Parathyroid adenoma (tissue), 2 donors: ENCODE results near the gene GLCE.

Source experiments
- H2AFZ ChIP-seq: fragments of 300-600 bp; sonication (generic); one replicate; pipeline ENCODE4 v1.7.0; 2017; ENCODE audit warnings: antibody characterized with exemption, mild to moderate bottlenecking
- H3K27ac ChIP-seq: fragments of 300-600 bp; sonication (generic); one replicate; pipeline ENCODE4 v1.7.0; 2017
- H3K27me3 ChIP-seq: fragments of 300-600 bp; sonication (generic); one replicate; pipeline ENCODE4 v1.7.0; 2017; ENCODE audit warnings: low read length; ENCODE audit not compliant: control insufficient read depth, insufficient read depth
- H3K36me3 ChIP-seq: fragments of 300-600 bp; sonication (generic); one replicate; pipeline ENCODE4 v1.7.0; 2017; ENCODE audit warnings: low read length; ENCODE audit not compliant: control insufficient read depth, insufficient read depth
- H3K4me1 ChIP-seq: fragments of 300-600 bp; sonication (generic); one replicate; pipeline ENCODE4 v1.7.0; 2017; ENCODE audit warnings: control low read depth
- H3K4me2 ChIP-seq: fragments of 300-600 bp; sonication (generic); one replicate; pipeline ENCODE4 v1.7.0; 2017; ENCODE audit warnings: low read length
- H3K4me3 ChIP-seq: fragments of 300-600 bp; sonication (generic); one replicate; pipeline ENCODE4 v1.7.0; 2017; ENCODE audit warnings: low read depth, low read length
- H3K79me2 ChIP-seq: fragments of 300-600 bp; sonication (generic); one replicate; pipeline ENCODE4 v1.7.0; 2017; ENCODE audit warnings: control low read depth
- H3K9ac ChIP-seq: fragments of 300-600 bp; sonication (generic); one replicate; pipeline ENCODE4 v1.7.0; 2017; ENCODE audit warnings: mild to moderate bottlenecking
- H3K9me3 ChIP-seq: fragments of 300-600 bp; sonication (generic); one replicate; pipeline ENCODE4 v1.7.0; 2017; ENCODE audit warnings: low read length; ENCODE audit not compliant: control insufficient read depth
- TF ChIP-seq, protein P1 (sequence below): fragments of 300-600 bp; sonication (generic); IDR thresholded peaks from one replicate; pipeline ENCODE4 v1.7.0; 2017; ENCODE audit warnings: antibody characterized with exemption, mild to moderate bottlenecking
- donor health status: primary hyperparathyroidism.

GLCE gene

DNA sequence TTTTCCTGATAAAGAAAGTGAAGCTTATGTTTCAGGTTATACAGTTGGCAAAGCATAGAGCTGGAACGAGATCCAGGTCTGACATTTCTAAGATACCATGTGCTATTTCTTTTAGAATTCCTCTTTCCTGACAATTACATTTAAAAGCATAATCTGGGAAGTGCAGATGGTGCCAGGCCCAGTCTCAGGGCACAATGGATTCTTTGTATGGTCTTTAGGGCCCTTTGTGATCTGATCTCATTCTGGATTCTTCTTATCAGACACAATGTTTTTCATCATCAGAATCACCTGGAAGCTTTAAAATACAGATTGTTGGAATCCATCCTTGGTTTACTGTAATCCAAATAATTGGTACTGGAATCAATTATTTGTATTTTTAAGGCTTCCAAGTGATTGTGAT is 18.6 kb upstream of the GLCE start:
- Histone ChIP-seq H2AFZ (no peak overlapping the region), H3K9me3 (no peaks in the 10 kb centered on the region), H3K79me2 (no peaks in the 10 kb centered on the region), H3K4me2 (no peak overlapping the region), H3K27me3 (no peaks in the 10 kb centered on the region), H3K27ac (no peak overlapping the region), H3K4me3 (no peak overlapping the region), H3K4me1 (no peaks in the 10 kb centered on the region), H3K9ac (no peak overlapping the region), H3K36me3 (no peaks in the 10 kb centered on the region)
- TF ChIP-seq, protein P1, sequence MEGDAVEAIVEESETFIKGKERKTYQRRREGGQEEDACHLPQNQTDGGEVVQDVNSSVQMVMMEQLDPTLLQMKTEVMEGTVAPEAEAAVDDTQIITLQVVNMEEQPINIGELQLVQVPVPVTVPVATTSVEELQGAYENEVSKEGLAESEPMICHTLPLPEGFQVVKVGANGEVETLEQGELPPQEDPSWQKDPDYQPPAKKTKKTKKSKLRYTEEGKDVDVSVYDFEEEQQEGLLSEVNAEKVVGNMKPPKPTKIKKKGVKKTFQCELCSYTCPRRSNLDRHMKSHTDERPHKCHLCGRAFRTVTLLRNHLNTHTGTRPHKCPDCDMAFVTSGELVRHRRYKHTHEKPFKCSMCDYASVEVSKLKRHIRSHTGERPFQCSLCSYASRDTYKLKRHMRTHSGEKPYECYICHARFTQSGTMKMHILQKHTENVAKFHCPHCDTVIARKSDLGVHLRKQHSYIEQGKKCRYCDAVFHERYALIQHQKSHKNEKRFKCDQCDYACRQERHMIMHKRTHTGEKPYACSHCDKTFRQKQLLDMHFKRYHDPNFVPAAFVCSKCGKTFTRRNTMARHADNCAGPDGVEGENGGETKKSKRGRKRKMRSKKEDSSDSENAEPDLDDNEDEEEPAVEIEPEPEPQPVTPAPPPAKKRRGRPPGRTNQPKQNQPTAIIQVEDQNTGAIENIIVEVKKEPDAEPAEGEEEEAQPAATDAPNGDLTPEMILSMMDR, result no peak

DNA sequence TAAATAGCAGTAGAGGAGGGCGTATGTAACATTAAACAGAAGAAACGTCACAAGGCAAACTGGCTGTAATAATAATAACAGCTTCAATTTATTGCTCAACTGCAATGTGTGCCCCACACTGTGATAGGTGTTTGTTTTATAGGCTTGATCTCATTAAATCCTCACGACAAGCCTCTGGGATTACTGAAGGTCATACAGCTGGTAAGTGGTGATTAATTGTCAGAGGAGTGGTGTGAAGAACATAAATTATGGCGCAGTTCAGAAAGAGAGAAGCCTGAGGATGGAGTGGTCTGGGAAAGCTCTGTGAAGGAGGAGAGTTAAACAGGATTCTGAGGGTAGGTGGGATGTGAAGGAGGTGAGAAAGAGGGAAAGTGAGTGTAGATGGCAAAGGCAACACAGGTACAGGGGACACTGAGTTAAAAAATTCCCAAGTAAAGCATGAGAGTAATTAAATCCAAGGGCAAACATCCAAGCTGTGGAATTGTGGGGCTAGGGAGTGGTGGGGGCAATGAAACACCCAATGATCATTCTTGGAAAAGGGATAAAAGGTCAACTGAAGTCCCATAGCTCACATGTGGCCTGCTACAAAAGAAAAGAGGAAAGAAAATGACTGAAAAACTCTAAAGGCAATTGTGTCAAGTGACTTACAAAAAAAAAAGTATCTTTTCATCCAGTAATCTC is 16.5 kb upstream of the GLCE start:
- Histone ChIP-seq H3K4me1 (no peaks in the 10 kb centered on the region), H3K27me3 (no peaks in the 10 kb centered on the region), H3K9me3 (no peaks in the 10 kb centered on the region), H3K4me3 (no peak overlapping the region), H3K27ac (no peak overlapping the region), H3K4me2 (no peak overlapping the region), H2AFZ (no peak overlapping the region), H3K9ac (no peak overlapping the region), H3K79me2 (no peaks in the 10 kb centered on the region), H3K36me3 (no peaks in the 10 kb centered on the region)
- TF ChIP-seq, protein P1, result no peak

DNA sequence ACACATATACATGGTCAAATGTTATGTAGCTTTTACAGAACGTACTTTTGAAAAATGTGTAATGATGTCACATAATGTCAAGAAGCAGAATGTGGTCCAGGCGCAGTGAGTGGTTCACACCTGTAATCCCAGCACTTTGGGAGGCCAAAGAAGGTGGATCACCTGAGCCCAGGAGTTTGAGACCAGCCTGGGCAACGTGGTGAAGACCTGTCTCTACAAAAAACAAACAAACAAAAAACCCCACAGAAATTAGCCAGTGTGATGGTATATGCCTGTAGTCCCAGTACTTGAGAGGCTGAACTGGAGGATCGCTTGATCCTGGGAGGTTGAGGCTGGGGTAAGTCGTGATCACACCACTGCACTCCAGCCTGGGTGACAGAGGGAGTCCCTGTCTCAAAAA is 15.9 kb upstream of the GLCE start:
- H3K79me2 ChIP-seq, result no peaks in the 10 kb centered on the region
- H3K9ac ChIP-seq, result no peak overlapping the region
- H3K27ac ChIP-seq, result no peak overlapping the region
- H3K36me3 ChIP-seq, result no peaks in the 10 kb centered on the region
- H3K4me2 ChIP-seq, result no peak overlapping the region
- TF ChIP-seq, protein P1, result no peak
- H2AFZ ChIP-seq, result no peak overlapping the region
- H3K27me3 ChIP-seq, result no peaks in the 10 kb centered on the region
- no peaks in the 10 kb centered on the region for H3K4me1 ChIP-seq
- H3K4me3 ChIP-seq, result no peak overlapping the region
- H3K9me3 ChIP-seq, result no peaks in the 10 kb centered on the region

DNA sequence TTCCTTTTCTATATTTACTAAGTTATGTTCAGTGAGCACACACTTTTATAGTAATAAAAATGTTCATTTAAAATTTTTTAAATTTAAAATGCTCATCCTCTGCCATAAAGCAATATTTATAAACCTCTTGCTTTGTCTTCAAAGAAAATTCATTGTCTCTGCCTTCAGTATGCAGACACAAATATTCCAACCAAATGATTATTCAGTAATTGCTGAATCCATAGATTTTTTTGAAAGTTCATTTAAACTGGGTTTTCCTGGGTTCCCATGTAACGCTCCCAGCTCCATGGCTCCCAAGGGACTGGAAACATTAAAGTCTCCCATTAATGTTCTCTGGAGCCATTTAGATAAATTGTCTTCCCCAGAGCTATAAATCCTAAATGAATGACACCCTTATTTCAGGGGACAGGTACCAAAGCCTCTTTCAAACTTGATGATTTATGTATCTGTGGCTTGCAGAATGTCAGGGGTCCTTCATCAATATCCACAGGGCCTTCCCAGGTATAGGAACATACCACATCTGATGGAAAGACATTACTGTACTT is 15.2 kb upstream of the GLCE start:
- Histone ChIP-seq H3K9ac (no peak overlapping the region), H3K4me3 (no peak overlapping the region), H3K4me2 (no peak overlapping the region), H3K79me2 (no peaks in the 10 kb centered on the region), H3K9me3 (no peaks in the 10 kb centered on the region), H3K36me3 (no peaks in the 10 kb centered on the region), H3K4me1 (no peaks in the 10 kb centered on the region), H3K27ac (no peak overlapping the region), H3K27me3 (no peaks in the 10 kb centered on the region), H2AFZ (no peak overlapping the region)
- TF ChIP-seq, protein P1, result no peak
